ENCODE data around the gene CISD1. TPM values are rescaled to one million over a fixed set of nuclear protein-coding genes. Genes with fewer than 3 reads are reported as not detected.

Gene CISD1
- total and polyA plus RNA-seq, 10 donors, result 7.1 to 26.5 (median 19.3) TPM

GRCh38 chr10:58291538-58292174 is 22.7 kb downstream of the CISD1 start:
- no peaks in the 10 kb centered on the region for H3K27me3 ChIP-seq (replicated peaks in 1 of 7)
- H3K9me3 ChIP-seq, result no peaks in the 10 kb centered on the region
- H3K27ac ChIP-seq, result no peak overlapping the region
- TF ChIP-seq CTCF (IDR thresholded peaks at IDR 0.05 in 8 of 11, conservative IDR thresholded peaks at IDR 0.05 in 3 of 11) (peak; percentile 18 to 80 (median 59)), POLR2AphosphoS5 (IDR thresholded peaks at IDR 0.05) (no peak)
- peaks cover 0 to 7% (median 0%) of the 10 kb centered on the region in 6 donors for H3K4me1 ChIP-seq
- 69 to 80% (median 76%) methylated on average over 5 of the region's 5 CpGs for WGBS, 5 donors
- intact Hi-C loops (cut with DNase I; ENCODE audit: low total_unique reads), result loop anchor here (2.0 kb wide), 1 partner anchor 113 kb away; no protein-coding TSS in a partner anchor
- no peaks in the 10 kb centered on the region for H3K36me3 ChIP-seq
- H3K4me3 ChIP-seq, result no peak overlapping the region
- DNase-seq, result no peak

GRCh38 chr10:58293989-58294388 is 25.0 kb downstream of the CISD1 start:
- no peak for DNase-seq
- H3K4me1 ChIP-seq, result peaks cover 0 to 7% (median 0%) of the 10 kb centered on the region in 6 donors
- 78 to 88% (median 80%) methylated on average over 5 of the region's 5 CpGs for WGBS, 5 donors
- H3K9me3 ChIP-seq, result no peaks in the 10 kb centered on the region
- H3K4me3 ChIP-seq, result no peak overlapping the region
- intact Hi-C loops (cut with DNase I; ENCODE audit: low total_unique reads), result no loop called here
- no peaks in the 10 kb centered on the region for H3K27me3 ChIP-seq (replicated peaks in 1 of 7)
- H3K36me3 ChIP-seq, result no peaks in the 10 kb centered on the region
- no peak overlapping the region for H3K27ac ChIP-seq
- no peak for TF ChIP-seq CTCF (IDR thresholded peaks at IDR 0.05 in 8 of 11, conservative IDR thresholded peaks at IDR 0.05 in 3 of 11)
- no peak for TF ChIP-seq POLR2A (IDR thresholded peaks at IDR 0.05)
- TF ChIP-seq POLR2AphosphoS5 (IDR thresholded peaks at IDR 0.05), result no peak

GRCh38 chr10:58299580-58299979 is 30.6 kb downstream of the CISD1 start:
- TF ChIP-seq CTCF (IDR thresholded peaks at IDR 0.05 in 8 of 11, conservative IDR thresholded peaks at IDR 0.05 in 3 of 11) (peak; percentile 47 to 86 (median 79)), POLR2AphosphoS5 (IDR thresholded peaks at IDR 0.05) (no peak)
- Histone ChIP-seq H3K4me3 (no peak overlapping the region), H3K4me1 (peaks cover 0 to 7% (median 6%) of the 10 kb centered on the region in 6 donors), H3K27me3 (replicated peaks in 1 of 7) (peaks cover 0 to 7% (median 0%) of the 10 kb centered on the region in 7 donors), H3K36me3 (no peaks in the 10 kb centered on the region), H3K9me3 (no peaks in the 10 kb centered on the region), H3K27ac (no peak overlapping the region)
- WGBS, 5 donors, result 20 to 29% (median 25%) methylated on average over 4 of the region's 4 CpGs
- intact Hi-C loops (cut with DNase I; ENCODE audit: low total_unique reads), result no loop called here
- no peak for DNase-seq

GRCh38 chr10:58300676-58301075 is 31.7 kb downstream of the CISD1 start:
- intact Hi-C loops (cut with DNase I; ENCODE audit: low total_unique reads), result loop anchor here (10.0 kb wide), 1 partner anchor 84 kb away; the partner anchor contains the start of gene TFAM
- Histone ChIP-seq H3K4me3 (no peak overlapping the region), H3K27me3 (replicated peaks in 1 of 7) (peaks cover 0 to 7% (median 0%) of the 10 kb centered on the region in 7 donors), H3K9me3 (no peaks in the 10 kb centered on the region), H3K4me1 (peaks cover 0 to 7% (median 6%) of the 10 kb centered on the region in 6 donors), H3K27ac (no peak overlapping the region), H3K36me3 (no peaks in the 10 kb centered on the region)
- TF ChIP-seq CTCF (IDR thresholded peaks at IDR 0.05 in 8 of 11, conservative IDR thresholded peaks at IDR 0.05 in 3 of 11), result no peak
- no peak for TF ChIP-seq POLR2A (IDR thresholded peaks at IDR 0.05)
- no peak for TF ChIP-seq POLR2AphosphoS5 (IDR thresholded peaks at IDR 0.05)
- no peak for DNase-seq

All from spleen (tissue), 11 donors.